Stomach (tissue), 9 donors: ENCODE measurements around the gene TYRO3. TPM values are rescaled to one million over a fixed set of nuclear protein-coding genes. Genes with fewer than 3 reads are reported as not detected.

Experiments used
- DNase-seq, 2 donors: peaks; one replicate each; pipeline versions ENCODE4 v3.0.0 to v3.0.0-alpha.2; 2013 to 2019
- H3K27ac ChIP-seq, 5 donors: fragments of 200-600 bp in 4 of 5; sonication (generic) in 4 of 5; one replicate each; pipeline ENCODE4 v1.5.1; 2013 to 2019; ENCODE audit warnings: mild to moderate bottlenecking in 1 of 5, moderate library complexity in 1 of 5
- H3K27me3 ChIP-seq, 3 donors: fragments of 200-600 bp; sonication (generic); one replicate each; pipeline ENCODE4 v1.5.1; 2017 to 2019; ENCODE audit warnings: mixed run types in 1 of 3
- H3K36me3 ChIP-seq, 4 donors: fragments of 200-600 bp; sonication (generic); 1 replicate in 3 of 4; 2 replicates in 1 of 4; pipeline ENCODE4 v1.5.1; 2016 to 2019
- H3K4me1 ChIP-seq, 4 donors: fragments of 200-600 bp; sonication (generic); one replicate each; pipeline ENCODE4 v1.5.1; 2016 to 2019
- H3K4me3 ChIP-seq, 4 donors: fragments of 200-600 bp; sonication (generic) in 3 of 4; one replicate each; pipeline ENCODE4 v1.5.1; 2016 to 2019; ENCODE audit warnings: mild to moderate bottlenecking in 1 of 4
- H3K9me3 ChIP-seq, 4 donors: fragments of 200-600 bp; sonication (generic); one replicate each; pipeline ENCODE4 v1.5.1; 2016 to 2019
- CTCF ChIP-seq, 7 experiments: fragments of 450-650 bp in 4 of 7; fragments of 200-600 bp in 3 of 7; sonication (generic) in 3 of 7; IDR thresholded peaks; one replicate each; pipeline ENCODE4 v1.5.1; 2016 to 2019; ENCODE audit warnings: antibody characterized with exemption in 7 of 7, control low read depth in 2 of 7, mild to moderate bottlenecking in 1 of 7
- EP300 ChIP-seq: sonication (generic); formaldehyde crosslinking; IDR thresholded peaks from one replicate; pipeline ENCODE4 v1.6.1; 2017; ENCODE audit warnings: antibody characterized with exemption
- POLR2A ChIP-seq, 4 donors: fragments of 450-650 bp; IDR thresholded peaks; one replicate each; pipeline ENCODE4 v1.6.1; 2016; ENCODE audit warnings: antibody characterized with exemption in 4 of 4, control low read depth in 2 of 4, mild to moderate bottlenecking in 1 of 4, moderate library complexity in 1 of 4
- POLR2AphosphoS5 ChIP-seq, 3 donors: sonication (generic); formaldehyde crosslinking; IDR thresholded peaks; one replicate each; pipeline ENCODE4 v1.6.1; 2016; ENCODE audit warnings: antibody characterized with exemption in 3 of 3
- WGBS, 5 donors: extraction: QIAGEN DNeasy Blood & Tissue Kit in 3 of 5; methylation state at CpG; one replicate each; pipeline versions ENCODE4 v1.1.5 to v1.1.7; 2013 to 2018; 5-methylcytosine and 5-hydroxymethylcytosine counted together
- intact Hi-C: fragments of 100-400 bp; cut with DNase I; formaldehyde crosslinking; loops from one replicate; pipeline ENCODE4 v1.15.1; 2023; ENCODE audit warnings: low total_unique reads
- polyA plus RNA-seq, 3 donors: library from polyadenylated mRNA; stranded (reverse); fragments of 200-250 nt; gene quantifications; one replicate each; pipeline ENCODE4 v1.2.3, GENCODE V29; 2013
- total RNA-seq, 5 donors: library from RNA; depleted of rRNA; stranded (reverse); fragments of >200 nt; gene quantifications; one replicate each; pipeline versions ENCODE4 v1.1.0 to v1.2.3, GENCODE V29; 2014 to 2016
- donor health status: healthy with polysubstance abuse.
- donor health status: Bipolar disorder and iron deficiency.
- donor health status: healthy.

Gene TYRO3
- total and polyA plus RNA-seq, 8 donors = 0.89 to 16.9 (median 6.6) TPM

- WGBS, 5 donors = 68 to 72% (median 69%) methylated on average over 4 of the region's 4 CpGs
- Histone ChIP-seq H3K9me3 (peaks cover 0 to 5% (median 2%) of the 10 kb centered on the region in 4 donors), H3K4me3 (no peak overlapping the region), H3K36me3 (no peaks in the 10 kb centered on the region), H3K4me1 (peaks cover 11 to 24% (median 19%) of the 10 kb centered on the region in 4 donors), H3K27ac (no peak overlapping the region), H3K27me3 (no peaks in the 10 kb centered on the region)
- TF ChIP-seq POLR2AphosphoS5 (IDR thresholded peaks at IDR 0.05) (no peak), CTCF (IDR thresholded peaks at IDR 0.05) (no peak), POLR2A (IDR thresholded peaks at IDR 0.05) (no peak), EP300 (no peak)
- intact Hi-C loops = no loop called here
- DNase-seq = no peak
These were observed 63.9 kb downstream of the TYRO3 start for GRCh38 chr15:41622901-41623300.

GRCh38 chr15:41627203-41627602 is 68.2 kb downstream of the TYRO3 start:
- TF ChIP-seq EP300 (no peak), CTCF (IDR thresholded peaks at IDR 0.05) (no peak), POLR2A (IDR thresholded peaks at IDR 0.05) (no peak), POLR2AphosphoS5 (IDR thresholded peaks at IDR 0.05) (no peak)
- Histone ChIP-seq H3K4me1 (peaks cover 2 to 15% (median 7%) of the 10 kb centered on the region in 4 donors), H3K27me3 (no peaks in the 10 kb centered on the region), H3K9me3 (no peaks in the 10 kb centered on the region), H3K27ac (no peak overlapping the region), H3K4me3 (no peak overlapping the region), H3K36me3 (no peaks in the 10 kb centered on the region)
- no peak for DNase-seq
- intact Hi-C loops = no loop called here
- 96 to 100% (median 97%) methylated on average over 1 of the region's 1 CpG for WGBS, 5 donors

- TF ChIP-seq POLR2A (IDR thresholded peaks at IDR 0.05) (no peak), EP300 (no peak), CTCF (IDR thresholded peaks at IDR 0.05) (no peak), POLR2AphosphoS5 (IDR thresholded peaks at IDR 0.05) (no peak)
- DNase-seq = no peak
- H3K36me3 ChIP-seq = no peaks in the 10 kb centered on the region
- no peaks in the 10 kb centered on the region for H3K9me3 ChIP-seq
- H3K4me1 ChIP-seq = peaks cover 10 to 26% (median 19%) of the 10 kb centered on the region in 4 donors
- WGBS, 5 donors = 91 to 96% (median 92%) methylated on average over 4 of the region's 4 CpGs
- no peak overlapping the region for H3K4me3 ChIP-seq
- no peak overlapping the region for H3K27ac ChIP-seq
- intact Hi-C loops = no loop called here
- H3K27me3 ChIP-seq = no peaks in the 10 kb centered on the region
These were observed 70.5 kb downstream of the TYRO3 start for GRCh38 chr15:41629463-41629862.

GRCh38 chr15:41629883-41630282 is 70.9 kb downstream of the TYRO3 start:
- H3K27me3 ChIP-seq = no peaks in the 10 kb centered on the region
- intact Hi-C loops = no loop called here
- no peak overlapping the region for H3K27ac ChIP-seq
- H3K36me3 ChIP-seq = no peaks in the 10 kb centered on the region
- no peaks in the 10 kb centered on the region for H3K9me3 ChIP-seq
- TF ChIP-seq EP300 (no peak), POLR2A (IDR thresholded peaks at IDR 0.05) (no peak), POLR2AphosphoS5 (IDR thresholded peaks at IDR 0.05) (no peak), CTCF (IDR thresholded peaks at IDR 0.05) (no peak)
- no peak overlapping the region for H3K4me3 ChIP-seq
- 69 to 77% (median 73%) methylated on average over 5 of the region's 5 CpGs for WGBS, 5 donors
- H3K4me1 ChIP-seq = peaks cover 10 to 30% (median 19%) of the 10 kb centered on the region in 4 donors
- no peak for DNase-seq
